Cardiac muscle cell (in vitro differentiated cells and primary cell): ENCODE results near the gene GZMM. TPM values are rescaled to one million over a fixed set of nuclear protein-coding genes. Genes with fewer than 3 reads are reported as not detected.
A peak's percentile ranks its signal among the peaks of the same experiment; 100 is the strongest.

Experiments used
- DNase-seq, 2 donors: peaks; one replicate each; pipeline versions ENCODE4 v3.0.0 to v3.0.0-alpha.2; 2010 to 2017; ENCODE audit warnings: low read depth in 1 of 2, low spot score in 1 of 2
- H3K27ac ChIP-seq: fragments of 200-600 bp; sonication (generic); 2 replicates; pipeline ENCODE4 v1.5.1; 2016
- H3K27me3 ChIP-seq: fragments of 200-600 bp; sonication (generic); 2 replicates; pipeline ENCODE4 v1.6.0; 2016; ENCODE audit warnings: control low read depth
- H3K36me3 ChIP-seq: fragments of 200-600 bp; sonication (generic); 2 replicates; pipeline ENCODE4 v1.5.1; 2016; ENCODE audit warnings: control low read depth
- H3K4me1 ChIP-seq: fragments of 200-600 bp; sonication (generic); 2 replicates; pipeline ENCODE4 v1.8.1; 2017; ENCODE audit warnings: low read depth, mild to moderate bottlenecking, mixed run types
- H3K4me3 ChIP-seq: fragments of 200-600 bp; sonication (generic); 2 replicates; pipeline ENCODE4 v1.5.1; 2016; ENCODE audit warnings: mild to moderate bottlenecking
- H3K9me3 ChIP-seq: fragments of 200-600 bp; sonication (generic); 2 replicates; pipeline ENCODE4 v1.5.1; 2017; ENCODE audit warnings: low read depth, mild to moderate bottlenecking, control low read depth
- CTCF ChIP-seq: IDR thresholded peaks from 2 replicates; pipeline ENCODE4 v1.5.1; 2012; ENCODE audit warnings: low read depth, mild to moderate bottlenecking, low read length
- polyA plus RNA-seq: library from polyadenylated mRNA; unstranded; fragments of >200 nt; fragmentation: Nextera tagmentation; extraction: Ambion mirVana; gene quantifications from 2 replicates; pipeline ENCODE4 v1.2.1, GENCODE V29; 2016
- total RNA-seq: library from RNA; depleted of rRNA; stranded (reverse); fragments of >200 nt; gene quantifications from 2 replicates; pipeline ENCODE4 v1.2.3, GENCODE V29; 2016

GZMM gene
- total RNA-seq = not detected in 2 replicates
- 0.39 TPM in 1 of 2 replicates, not detected in the other for polyA plus RNA-seq

- peaks cover 5% of the 10 kb centered on the region for H3K36me3 ChIP-seq
- H3K4me3 ChIP-seq = no peak within 1 kb of the TSS
- TF ChIP-seq CTCF = no peak
- no peaks in the 10 kb centered on the region for H3K27me3 ChIP-seq
- H3K4me1 ChIP-seq = no peaks in the 10 kb centered on the region
- H3K9me3 ChIP-seq = no peaks in the 10 kb centered on the region
- DNase-seq = no peak
- H3K27ac ChIP-seq = no peak within 1 kb of the TSS
These were observed at the start of gene GZMM for GRCh38 chr19:543910-544608. Gene GZMM, plus strand, starts transcription at chr19:544053. Its CDS starts 19 bp downstream, at chr19:544072.

- no peaks in the 10 kb centered on the region for H3K36me3 ChIP-seq
- H3K9me3 ChIP-seq = no peaks in the 10 kb centered on the region
- DNase-seq = no peak
- peaks cover 5% of the 10 kb centered on the region for H3K4me1 ChIP-seq
- H3K27ac ChIP-seq = no peak overlapping the region
- H3K27me3 ChIP-seq = peaks cover 29% of the 10 kb centered on the region
- H3K4me3 ChIP-seq = no peak overlapping the region
- no peak for TF ChIP-seq CTCF
These were observed 49.4 kb upstream of the GZMM start for GRCh38 chr19:494171-495080.

GRCh38 chr19:495081-495401, 48.8 kb upstream of the GZMM start:
- H3K4me3 ChIP-seq = no peak overlapping the region
- no peaks in the 10 kb centered on the region for H3K36me3 ChIP-seq
- H3K9me3 ChIP-seq = no peaks in the 10 kb centered on the region
- DNase-seq = no peak
- no peak overlapping the region for H3K27ac ChIP-seq
- peaks cover 35% of the 10 kb centered on the region for H3K27me3 ChIP-seq
- H3K4me1 ChIP-seq = peaks cover 1% of the 10 kb centered on the region
- no peak for TF ChIP-seq CTCF

- no peak overlapping the region for H3K4me3 ChIP-seq
- no peaks in the 10 kb centered on the region for H3K9me3 ChIP-seq
- DNase-seq = peak in 1 of 2 donors; percentile 49
- peaks cover 40% of the 10 kb centered on the region for H3K27me3 ChIP-seq
- no peak overlapping the region for H3K27ac ChIP-seq
- H3K4me1 ChIP-seq = no peaks in the 10 kb centered on the region
- peak; percentile 77 for TF ChIP-seq CTCF
- H3K36me3 ChIP-seq = no peaks in the 10 kb centered on the region
These were observed 48.3 kb upstream of the GZMM start for GRCh38 chr19:495402-496111.

GRCh38 chr19:496112-496665, 47.7 kb upstream of the GZMM start, which contains the start of gene MADCAM1:
Gene MADCAM1, plus strand, starts transcription at chr19:496486. Its CDS starts 14 bp downstream, at chr19:496500.
- no peak for DNase-seq
- H3K4me1 ChIP-seq = no peaks in the 10 kb centered on the region
- no peak within 1 kb of the TSS for H3K4me3 ChIP-seq
- peaks cover 46% of the 10 kb centered on the region for H3K27me3 ChIP-seq
- H3K27ac ChIP-seq = no peak within 1 kb of the TSS
- TF ChIP-seq CTCF = no peak
- H3K36me3 ChIP-seq = no peaks in the 10 kb centered on the region
- no peaks in the 10 kb centered on the region for H3K9me3 ChIP-seq
